ENCODE results near the gene CPO. TPM values are rescaled to one million over a fixed set of nuclear protein-coding genes. Genes with fewer than 3 reads are reported as not detected.

CPO gene
- total RNA-seq, 2 experiments from 2014 or later: not detected

GRCh38 chr2:206979922-206980321 lies 40.6 kb downstream of the CPO start:
- Mint-ChIP-seq H3K9me3 (no peaks in the 10 kb centered on the region), H3K27ac (no peak overlapping the region), H3K36me3 (ENCODE audit: low read depth) (no peaks in the 10 kb centered on the region), H3K4me1 (ENCODE audit: low read depth) (peaks cover 6% of the 10 kb centered on the region), H3K27me3 (ENCODE audit: low read depth) (no peaks in the 10 kb centered on the region), H3K4me3 (no peak overlapping the region)
- no peak for DNase-seq
- CTCF ChIA-PET: interaction anchor here (0.6 to 2.4 kb wide), 3 partner anchors 9 to 494 kb away, joined by 3 to 8 read pairs (median 4); no protein-coding TSS in a partner anchor
- intact Hi-C loops (cut with micrococcal nuclease): loop anchor here (2.0 to 5.0 kb wide), 2 partner anchors 288 to 373 kb away; no protein-coding TSS in a partner anchor

DNA sequence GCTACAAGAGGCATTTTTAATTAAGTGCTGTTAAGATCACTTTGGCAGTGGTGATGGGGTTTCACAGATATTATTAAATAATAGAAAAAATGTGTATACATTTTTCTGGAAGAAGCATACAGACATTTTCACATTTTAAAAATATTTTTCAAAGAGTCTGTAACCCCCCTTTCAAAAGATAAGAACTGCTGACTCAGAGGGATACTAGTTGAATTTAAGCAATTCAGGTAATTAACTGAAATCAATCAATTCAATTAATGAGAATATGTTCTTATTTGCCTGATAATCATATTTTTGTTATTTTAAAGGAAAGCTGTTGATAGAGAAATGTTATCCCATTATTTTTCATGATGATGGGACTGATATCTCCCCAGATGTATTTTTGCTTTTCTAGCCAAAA lies 41.1 kb downstream of the CPO start:
- no peak for DNase-seq
- CTCF ChIA-PET: interaction anchor here (1.8 to 2.4 kb wide), 2 partner anchors 180 to 493 kb away, joined by 6 to 8 read pairs; no protein-coding TSS in a partner anchor
- Mint-ChIP-seq H3K4me1 (ENCODE audit: low read depth) (peaks cover 6% of the 10 kb centered on the region), H3K36me3 (ENCODE audit: low read depth) (no peaks in the 10 kb centered on the region), H3K27me3 (ENCODE audit: low read depth) (no peaks in the 10 kb centered on the region), H3K4me3 (no peak overlapping the region), H3K27ac (no peak overlapping the region), H3K9me3 (no peaks in the 10 kb centered on the region)
- intact Hi-C loops (cut with micrococcal nuclease): loop anchor here (2.0 to 5.0 kb wide), 2 partner anchors 288 to 372 kb away; no protein-coding TSS in a partner anchor

DNA sequence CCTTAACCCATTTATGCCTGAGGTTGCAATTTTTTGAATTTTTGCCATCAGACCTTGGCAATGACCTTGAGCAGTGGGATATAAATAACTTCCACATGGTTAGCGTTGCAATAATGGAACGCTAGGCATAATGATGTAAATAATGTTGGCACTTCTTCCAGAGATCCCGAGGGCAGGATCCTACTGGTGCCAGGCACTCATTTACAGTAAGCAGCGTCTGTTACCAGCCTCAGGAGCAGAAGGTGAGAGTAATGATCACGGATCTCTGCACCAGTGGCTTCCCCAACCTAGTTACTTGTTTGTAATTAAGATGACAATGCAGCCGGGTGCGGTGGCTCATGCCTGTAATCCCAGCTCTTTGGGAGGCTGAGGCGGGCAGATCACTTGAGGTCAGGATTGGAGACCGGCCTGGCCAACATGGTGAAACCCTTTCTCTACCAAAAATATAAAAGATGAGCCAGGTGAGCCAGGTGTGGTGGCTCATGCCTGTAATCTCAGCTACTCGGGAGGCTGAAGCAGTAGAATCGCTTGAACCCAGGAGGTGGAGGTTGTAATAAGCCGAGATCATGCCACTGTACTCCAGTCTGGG lies 41.9 kb downstream of the CPO start:
- intact Hi-C loops (cut with micrococcal nuclease): loop anchor here (1.0 to 5.0 kb wide), 5 partner anchors 65 to 494 kb away; no protein-coding TSS in a partner anchor
- no peaks in the 10 kb centered on the region for H3K36me3 Mint-ChIP-seq (ENCODE audit: low read depth)
- no peaks in the 10 kb centered on the region for H3K27me3 Mint-ChIP-seq (ENCODE audit: low read depth)
- H3K4me1 Mint-ChIP-seq (ENCODE audit: low read depth): peaks cover 10% of the 10 kb centered on the region
- CTCF ChIA-PET: interaction anchor here (1.8 to 2.4 kb wide), 2 partner anchors 181 to 492 kb away, joined by 6 to 8 read pairs; no protein-coding TSS in a partner anchor
- no peaks in the 10 kb centered on the region for H3K9me3 Mint-ChIP-seq
- H3K4me3 Mint-ChIP-seq: no peak overlapping the region
- H3K27ac Mint-ChIP-seq: no peak overlapping the region
- no peak for DNase-seq

GRCh38 chr2:206981739-206982340 lies 42.5 kb downstream of the CPO start:
- Mint-ChIP-seq H3K27me3 (ENCODE audit: low read depth) (no peaks in the 10 kb centered on the region), H3K4me1 (ENCODE audit: low read depth) (peaks cover 14% of the 10 kb centered on the region)
- CTCF ChIA-PET: interaction anchor here (1.2 to 1.8 kb wide), 4 partner anchors 40 to 494 kb away, joined by 3 to 16 read pairs (median 6); no protein-coding TSS in a partner anchor

DNA sequence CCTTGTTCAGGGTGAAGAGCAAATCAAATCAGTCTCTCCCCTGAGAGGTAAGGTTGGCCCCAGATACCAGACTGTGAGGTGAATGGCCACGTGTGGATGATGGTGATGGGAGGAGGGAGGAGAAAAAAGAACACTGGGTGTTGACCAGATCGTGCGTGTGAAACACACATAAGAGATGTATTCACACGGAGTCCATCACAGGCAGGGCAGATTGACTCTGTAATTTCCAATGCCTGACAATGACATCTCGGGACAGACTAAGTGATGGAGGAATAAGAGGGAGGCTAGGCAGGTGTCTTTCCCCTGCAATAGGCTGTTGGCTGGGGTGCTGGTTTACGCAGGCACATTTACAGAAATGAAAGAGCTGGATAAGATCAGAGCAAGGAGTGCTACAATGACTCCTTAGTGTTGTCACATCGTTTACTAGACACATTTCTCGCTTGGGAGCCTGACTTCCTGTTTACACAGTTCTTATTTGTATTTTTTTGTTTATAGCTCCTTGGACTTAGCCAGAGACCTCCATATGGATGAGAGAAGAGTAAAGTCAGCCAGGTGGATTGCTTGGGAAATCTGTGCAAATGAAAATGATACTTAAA lies 43.1 kb downstream of the CPO start:
- DNase-seq: no peak
- Mint-ChIP-seq H3K27me3 (ENCODE audit: low read depth) (no peaks in the 10 kb centered on the region), H3K4me1 (ENCODE audit: low read depth) (peaks cover 20% of the 10 kb centered on the region), H3K36me3 (ENCODE audit: low read depth) (no peaks in the 10 kb centered on the region), H3K4me3 (no peak overlapping the region), H3K9me3 (no peaks in the 10 kb centered on the region), H3K27ac (no peak overlapping the region)
- intact Hi-C loops (cut with micrococcal nuclease): loop anchor here (5.0 kb wide), 1 partner anchor 290 kb away; no protein-coding TSS in a partner anchor
- CTCF ChIA-PET: interaction anchor here (1.2 to 2.3 kb wide), 4 partner anchors 41 to 494 kb away, joined by 3 to 16 read pairs (median 6); no protein-coding TSS in a partner anchor

More at GRCh38 chr2:206981739-206982340, 42.5 kb downstream of the CPO start:
- no peaks in the 10 kb centered on the region for H3K9me3 Mint-ChIP-seq
- no peak overlapping the region for H3K4me3 Mint-ChIP-seq
- intact Hi-C loops (cut with micrococcal nuclease): loop anchor here (1.0 to 5.0 kb wide), 5 partner anchors 64 to 493 kb away; no protein-coding TSS in a partner anchor
- no peaks in the 10 kb centered on the region for H3K36me3 Mint-ChIP-seq (ENCODE audit: low read depth)
- H3K27ac Mint-ChIP-seq: no peak overlapping the region
- DNase-seq: peak; percentile 73

- Mint-ChIP-seq H3K27ac (no peak overlapping the region), H3K4me1 (ENCODE audit: low read depth) (peaks cover 23% of the 10 kb centered on the region), H3K27me3 (ENCODE audit: low read depth) (no peaks in the 10 kb centered on the region), H3K4me3 (no peak overlapping the region), H3K36me3 (ENCODE audit: low read depth) (no peaks in the 10 kb centered on the region), H3K9me3 (no peaks in the 10 kb centered on the region)
- CTCF ChIA-PET: interaction anchor here (1.2 to 2.3 kb wide), 4 partner anchors 42 to 493 kb away, joined by 3 to 16 read pairs (median 6); no protein-coding TSS in a partner anchor
- intact Hi-C loops (cut with micrococcal nuclease): loop anchor here (5.0 kb wide), 1 partner anchor 291 kb away; no protein-coding TSS in a partner anchor
- no peak for DNase-seq
These were observed 44.0 kb downstream of the CPO start for GRCh38 chr2:206983161-206983859.

- Mint-ChIP-seq H3K4me3 (no peak overlapping the region), H3K27ac (no peak overlapping the region), H3K9me3 (no peaks in the 10 kb centered on the region), H3K27me3 (ENCODE audit: low read depth) (no peaks in the 10 kb centered on the region), H3K36me3 (ENCODE audit: low read depth) (no peaks in the 10 kb centered on the region), H3K4me1 (ENCODE audit: low read depth) (peaks cover 27% of the 10 kb centered on the region)
- DNase-seq: no peak
- intact Hi-C loops (cut with micrococcal nuclease): loop anchor here (5.0 kb wide), 1 partner anchor 292 kb away; no protein-coding TSS in a partner anchor
- CTCF ChIA-PET: interaction anchor here (1.3 to 2.3 kb wide), 2 partner anchors 63 to 489 kb away, joined by 3 to 5 read pairs; no protein-coding TSS in a partner anchor
These were observed 44.9 kb downstream of the CPO start for GRCh38 chr2:206984206-206984605.

DNA sequence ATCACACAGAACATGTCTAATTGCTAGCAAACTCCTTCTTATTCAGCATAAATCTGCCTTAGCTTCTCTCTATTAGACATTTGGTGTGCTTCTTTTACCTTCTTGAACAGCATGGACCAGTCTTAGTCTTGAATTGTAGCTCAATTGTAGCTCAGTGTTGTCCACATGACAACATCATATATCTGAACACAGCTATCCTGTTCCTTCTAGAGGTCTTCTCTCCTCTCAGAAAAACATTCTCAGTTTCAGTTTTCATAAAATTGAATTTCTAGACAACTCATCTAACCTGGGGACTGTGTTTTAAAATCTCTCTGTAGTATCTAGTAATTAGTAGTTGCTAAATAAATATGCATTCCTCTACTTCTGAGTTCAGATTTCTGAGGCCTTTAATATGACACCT lies 47.6 kb downstream of the CPO start:
- CTCF ChIA-PET: no interaction called here
- intact Hi-C loops (cut with micrococcal nuclease): loop anchor here (5.0 kb wide), 2 partner anchors 145 to 350 kb away; no protein-coding TSS in a partner anchor
- no peak overlapping the region for H3K27ac Mint-ChIP-seq

DNA sequence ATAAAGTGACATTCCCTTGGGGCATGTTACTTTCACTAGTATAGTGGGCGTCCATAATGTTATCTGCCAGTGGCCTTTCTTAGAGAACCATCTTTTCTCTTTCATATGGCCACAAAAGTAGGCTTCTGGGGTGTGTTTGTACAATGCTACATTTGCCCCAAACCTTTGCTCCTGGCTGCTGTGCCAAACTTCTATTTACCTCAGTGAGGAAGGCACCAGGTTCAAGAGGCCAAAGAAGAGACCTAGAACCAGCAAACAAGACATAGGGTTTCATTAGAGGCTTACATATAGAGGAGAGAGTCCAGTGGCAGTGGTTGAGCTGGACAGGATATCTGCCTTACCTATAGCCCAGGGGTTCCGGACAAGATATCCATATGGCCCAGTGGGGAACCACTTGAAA lies 48.5 kb downstream of the CPO start:
- Mint-ChIP-seq H3K4me3 (no peak overlapping the region), H3K36me3 (ENCODE audit: low read depth) (no peaks in the 10 kb centered on the region), H3K9me3 (no peaks in the 10 kb centered on the region), H3K27ac (no peak overlapping the region), H3K27me3 (ENCODE audit: low read depth) (no peaks in the 10 kb centered on the region), H3K4me1 (ENCODE audit: low read depth) (peaks cover 27% of the 10 kb centered on the region)
- CTCF ChIA-PET: interaction anchor here (0.7 to 1.8 kb wide), 5 partner anchors 22 to 486 kb away, joined by 3 to 7 read pairs (median 4); no protein-coding TSS in a partner anchor
- intact Hi-C loops (cut with micrococcal nuclease): loop anchor here (2.0 to 5.0 kb wide), 3 partner anchors 144 to 349 kb away; no protein-coding TSS in a partner anchor
- DNase-seq: no peak

More for the DNA sequence above, 47.6 kb downstream of the CPO start:
- no peaks in the 10 kb centered on the region for H3K9me3 Mint-ChIP-seq
- no peaks in the 10 kb centered on the region for H3K27me3 Mint-ChIP-seq (ENCODE audit: low read depth)
- no peak overlapping the region for H3K4me3 Mint-ChIP-seq
- DNase-seq: no peak
- H3K36me3 Mint-ChIP-seq (ENCODE audit: low read depth): no peaks in the 10 kb centered on the region
- peaks cover 31% of the 10 kb centered on the region for H3K4me1 Mint-ChIP-seq (ENCODE audit: low read depth)

GRCh38 chr2:206988884-206989283 lies 49.6 kb downstream of the CPO start:
- intact Hi-C loops (cut with micrococcal nuclease): loop anchor here (2.0 to 5.0 kb wide), 3 partner anchors 143 to 348 kb away; no protein-coding TSS in a partner anchor
- DNase-seq: no peak
- Mint-ChIP-seq H3K27me3 (ENCODE audit: low read depth) (no peaks in the 10 kb centered on the region), H3K27ac (no peak overlapping the region), H3K4me3 (peak overlapping the region; percentile 13), H3K9me3 (no peaks in the 10 kb centered on the region), H3K4me1 (ENCODE audit: low read depth) (peaks cover 28% of the 10 kb centered on the region), H3K36me3 (ENCODE audit: low read depth) (no peaks in the 10 kb centered on the region)
- CTCF ChIA-PET: interaction anchor here (0.6 to 1.8 kb wide), 6 partner anchors 9 to 485 kb away, joined by 3 to 7 read pairs (median 4); no protein-coding TSS in a partner anchor

GRCh38 chr2:206989311-206989710 lies 50.0 kb downstream of the CPO start:
- intact Hi-C loops (cut with micrococcal nuclease): loop anchor here (2.0 to 5.0 kb wide), 3 partner anchors 143 to 348 kb away; no protein-coding TSS in a partner anchor
- Mint-ChIP-seq H3K36me3 (ENCODE audit: low read depth) (no peaks in the 10 kb centered on the region), H3K4me1 (ENCODE audit: low read depth) (peaks cover 31% of the 10 kb centered on the region), H3K27me3 (ENCODE audit: low read depth) (no peaks in the 10 kb centered on the region), H3K4me3 (peak overlapping the region; percentile 13), H3K27ac (peak overlapping the region; percentile 23), H3K9me3 (no peaks in the 10 kb centered on the region)
- DNase-seq: peak; percentile 28
- CTCF ChIA-PET: interaction anchor here (0.6 to 1.8 kb wide), 6 partner anchors 10 to 484 kb away, joined by 3 to 7 read pairs (median 3); no protein-coding TSS in a partner anchor
